Posterior vena cava (tissue), 2 donors: ENCODE measurements around the gene ATP11A. TPM values are rescaled to one million over a fixed set of nuclear protein-coding genes. Genes with fewer than 3 reads are reported as not detected.

ENCODE experiments used
- DNase-seq: peaks from one replicate; pipeline ENCODE4 v3.0.0-alpha.2; 2020; ENCODE audit warnings: low spot score
- intact Hi-C, 2 donors: fragments of 100-400 bp; cut with DNase I; formaldehyde crosslinking; loops; one replicate each; pipeline versions ENCODE4 v1.14.1 to v1.14.2; 2022 to 2023
- total RNA-seq, 2 donors: library from RNA; stranded (reverse); fragmentation: NEBNext Ultra II Directional; extraction: Animal tissue kit (Norgen Biotek cat#: 25700); gene quantifications; one replicate each; pipeline ENCODE4 v1.2.1, GENCODE V29; 2021
- donor health status: DM: yes; HTN: yes; CAD: no.
- donor health status: DM: yes; HTN: yes; CAD: no.

The ATP11A gene
- total RNA-seq, 2 donors from 2014 or later, result 52.4 to 55.5 TPM

GRCh38 chr13:112748947-112749735, 59.3 kb downstream of the ATP11A start:
- DNase-seq, result peak; percentile 90

DNA sequence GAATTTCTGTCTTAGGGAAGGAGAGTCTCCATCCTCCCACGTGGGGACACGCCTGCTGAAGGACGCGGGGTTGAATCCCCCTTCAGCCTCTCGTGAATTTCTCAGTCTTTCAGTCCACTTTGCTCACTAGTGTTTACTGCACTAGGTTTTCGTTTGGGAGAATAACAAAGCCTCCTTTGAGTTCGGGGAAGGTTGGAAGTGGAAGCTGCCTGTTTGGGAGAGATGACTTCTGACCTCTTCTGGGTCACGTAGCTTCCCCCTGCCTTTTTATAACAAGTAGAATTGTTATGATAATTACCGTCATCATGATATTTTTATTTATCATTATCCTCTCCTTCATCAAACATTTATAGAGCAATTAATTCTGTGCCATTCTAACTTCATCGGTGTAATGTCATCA, 60.7 kb downstream of the ATP11A start:
- peak; percentile 19 for DNase-seq
- intact Hi-C loops, result no loop called here

More at GRCh38 chr13:112748947-112749735, 59.3 kb downstream of the ATP11A start:
- intact Hi-C loops, result no loop called here

- peak; percentile 54 for DNase-seq
- intact Hi-C loops, result no loop called here
These were observed 61.8 kb downstream of the ATP11A start for GRCh38 chr13:112751617-112752016.

- intact Hi-C loops, result no loop called here
- DNase-seq, result peak; percentile 63
These were observed 62.4 kb downstream of the ATP11A start for GRCh38 chr13:112752211-112752610.

- peak; percentile 56 for DNase-seq
- intact Hi-C loops, result no loop called here
These were observed 63.1 kb downstream of the ATP11A start for GRCh38 chr13:112752711-112753541.

GRCh38 chr13:112753833-112754232, 64.0 kb downstream of the ATP11A start:
- intact Hi-C loops, result no loop called here
- DNase-seq, result peak; percentile 63

DNA sequence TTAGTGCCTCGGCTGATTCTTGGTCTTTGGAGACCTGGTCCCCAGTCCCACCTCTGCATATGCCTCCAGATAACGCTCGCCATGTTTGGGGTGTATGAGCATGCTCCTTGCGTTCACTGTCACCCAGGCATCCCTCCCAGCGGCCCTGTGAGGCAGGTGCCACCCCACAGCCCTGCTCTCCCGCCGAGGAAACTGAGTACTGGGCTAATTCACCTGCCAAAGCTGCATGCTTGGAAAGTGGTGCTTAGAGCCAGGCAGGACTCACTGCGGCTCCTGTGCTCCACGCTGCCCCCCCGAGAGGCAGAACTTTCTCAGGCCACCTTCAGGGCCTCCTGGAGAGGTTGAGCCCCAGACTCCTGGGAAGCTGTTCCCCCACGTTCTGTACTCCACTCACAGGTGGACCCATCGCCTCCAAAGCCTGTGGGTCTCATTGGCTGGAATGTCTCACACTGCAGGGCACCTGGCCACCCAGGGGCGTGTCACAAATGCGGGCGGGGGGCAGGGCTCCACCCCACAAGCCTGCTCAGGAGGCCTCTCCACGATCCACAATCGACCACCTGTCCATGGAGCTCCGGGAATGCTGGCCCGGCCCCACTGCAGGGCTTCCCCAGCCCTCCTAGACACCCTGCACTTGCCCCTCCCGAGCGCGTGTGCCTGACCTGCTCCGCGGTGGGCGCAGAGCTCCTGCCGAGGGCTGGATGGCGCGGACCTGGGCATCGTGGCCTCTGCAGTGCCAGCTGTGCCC, 64.6 kb downstream of the ATP11A start:
- DNase-seq, result peak; percentile 73
- intact Hi-C loops, result no loop called here

DNA sequence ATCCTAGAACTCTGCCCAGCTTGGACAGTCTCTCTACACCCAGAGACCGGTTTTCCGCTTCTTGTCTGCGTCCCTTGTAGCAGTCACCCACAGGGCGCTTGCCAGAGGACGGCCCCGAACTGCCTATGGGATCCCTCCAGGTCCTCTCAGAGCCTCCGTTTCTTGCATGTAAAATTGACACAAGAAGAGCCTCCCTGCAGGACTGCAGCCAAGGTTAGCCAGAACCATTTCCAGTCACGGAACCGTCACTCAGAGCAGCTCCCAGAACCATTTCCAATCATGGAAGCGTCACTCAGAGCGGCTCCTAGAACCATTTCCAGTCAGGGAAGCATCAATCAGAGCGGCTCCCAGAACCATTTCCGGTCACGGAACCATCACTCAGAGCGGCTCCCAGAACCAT, 65.5 kb downstream of the ATP11A start:
- no peak for DNase-seq
- intact Hi-C loops, result no loop called here

DNA sequence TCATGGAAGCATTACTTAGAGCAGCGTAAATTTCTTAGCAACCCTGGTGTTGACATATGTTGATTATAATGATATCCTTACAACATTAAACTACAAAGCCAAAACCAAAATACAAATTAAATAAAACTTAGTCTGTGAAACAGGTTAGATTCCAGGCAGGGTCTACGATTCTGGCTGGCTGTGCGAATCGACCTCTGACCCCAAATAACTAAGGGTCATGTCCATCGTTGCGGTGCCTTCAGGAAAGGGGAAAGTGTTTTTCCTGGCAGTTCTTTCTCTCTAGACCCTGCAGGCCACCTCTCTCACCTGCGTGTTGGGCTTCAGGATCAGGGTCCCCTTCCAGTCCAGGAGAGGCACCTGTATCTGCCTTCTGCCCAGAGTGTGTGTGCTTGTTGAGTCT, 66.2 kb downstream of the ATP11A start:
- no peak for DNase-seq
- intact Hi-C loops, result no loop called here

DNA sequence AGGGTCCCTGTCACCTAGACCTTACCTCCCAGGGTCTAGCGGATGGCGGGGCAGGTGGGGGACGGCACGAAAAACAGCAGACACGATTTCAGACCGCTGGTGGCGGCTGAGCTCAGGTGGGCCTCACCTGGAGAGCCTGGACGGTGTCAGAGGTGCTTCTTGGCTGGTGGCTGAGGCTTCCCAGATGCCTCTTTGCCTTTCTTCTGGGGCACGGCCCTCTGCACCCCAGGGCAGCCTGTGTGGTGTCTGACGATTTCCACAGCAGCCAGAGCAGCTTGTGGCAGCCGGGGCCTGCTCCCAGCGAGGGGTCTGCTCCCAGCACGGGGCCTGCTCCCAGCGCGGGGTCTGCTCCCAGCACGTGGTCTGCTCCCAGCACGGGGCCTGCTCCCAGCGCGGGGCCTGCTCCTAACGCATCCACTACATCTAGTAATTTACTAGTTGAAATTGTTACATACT, 66.7 kb downstream of the ATP11A start:
- DNase-seq, result peak; percentile 62
- intact Hi-C loops, result no loop called here

DNA sequence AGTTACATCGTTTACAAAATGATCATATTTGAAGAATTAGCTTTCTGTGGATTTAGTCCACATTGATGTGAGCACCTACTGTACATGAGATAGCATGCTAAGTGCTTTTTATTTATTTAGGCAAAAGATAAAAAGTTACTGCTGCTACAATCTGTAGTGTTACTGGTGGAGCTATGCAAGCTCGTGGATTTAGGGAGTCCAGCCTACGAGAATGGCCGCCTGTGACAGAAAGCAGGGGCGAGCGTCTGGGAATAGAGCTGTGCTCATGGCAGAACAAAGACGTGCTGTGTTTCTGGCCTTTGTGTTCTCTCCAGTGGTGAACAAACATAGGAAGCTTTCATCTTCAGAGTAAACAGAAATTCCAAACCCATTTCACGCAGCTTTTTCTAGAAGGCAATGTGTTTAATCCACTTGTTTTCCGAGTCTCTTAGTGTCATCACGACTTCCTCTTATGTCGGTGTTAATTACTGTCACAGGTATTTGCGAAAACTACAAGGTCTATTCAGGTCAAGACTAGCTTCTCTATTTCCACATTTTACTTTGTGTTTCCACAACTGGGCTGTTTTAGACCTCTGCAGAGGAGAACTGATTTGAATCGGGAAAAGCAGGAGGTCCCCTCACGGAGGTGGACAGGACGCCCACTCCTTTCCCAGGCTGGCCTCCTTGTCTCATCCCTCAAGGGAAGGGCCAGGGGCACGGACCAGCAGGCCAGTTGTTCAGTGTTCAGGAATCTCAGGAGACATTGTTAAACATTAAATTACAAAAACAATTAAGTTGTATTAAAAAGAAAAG, 67.3 kb downstream of the ATP11A start:
- no peak for DNase-seq
- intact Hi-C loops, result no loop called here

- intact Hi-C loops, result no loop called here
- no peak for DNase-seq
These were observed 67.9 kb downstream of the ATP11A start for GRCh38 chr13:112757759-112758086.

GRCh38 chr13:112759053-112759452, 69.2 kb downstream of the ATP11A start:
- DNase-seq, result no peak
- intact Hi-C loops, result no loop called here

DNA sequence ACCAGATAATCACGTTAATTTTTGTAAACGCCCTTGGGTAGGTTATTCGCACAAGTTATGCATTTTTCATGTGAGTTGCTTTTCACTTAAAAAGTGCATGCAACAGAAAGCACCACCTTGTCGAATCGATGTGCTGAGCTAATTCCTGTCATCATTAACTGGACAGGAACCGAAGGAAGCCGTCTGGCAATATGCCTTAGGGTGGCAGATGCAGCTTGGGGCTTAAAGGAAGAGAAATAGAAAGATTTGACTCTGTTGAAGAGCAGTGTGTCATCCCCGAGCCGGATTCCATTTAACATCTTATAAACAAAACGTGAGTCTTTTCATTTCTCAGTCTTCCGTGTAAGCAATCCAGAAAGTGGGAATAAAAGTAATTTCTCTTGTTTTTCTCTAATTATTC, 70.0 kb downstream of the ATP11A start:
- no peak for DNase-seq
- intact Hi-C loops, result no loop called here

GRCh38 chr13:112760435-112760834, 70.6 kb downstream of the ATP11A start:
- DNase-seq, result no peak
- intact Hi-C loops, result no loop called here

DNA sequence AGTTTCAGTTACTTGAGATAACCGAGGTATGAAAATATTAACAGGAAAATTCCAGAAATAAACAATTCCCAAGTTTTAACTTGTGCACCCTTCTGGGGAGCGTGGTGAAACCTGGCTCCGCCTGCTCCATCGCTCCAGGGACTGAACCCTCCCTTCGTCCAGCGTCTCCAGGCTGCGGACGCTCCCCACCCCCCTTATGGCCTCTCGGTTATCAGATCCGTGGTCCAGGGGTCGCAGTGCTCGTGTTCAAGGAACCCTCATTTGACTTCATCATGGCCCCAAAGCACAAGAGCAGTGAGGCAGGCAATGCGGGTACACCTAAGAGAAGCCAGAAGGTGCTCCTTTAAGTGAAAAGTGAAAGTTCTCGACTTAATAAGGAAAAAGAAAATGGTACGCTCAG, 71.1 kb downstream of the ATP11A start:
- peak; percentile 43 for DNase-seq
- intact Hi-C loops, result no loop called here

GRCh38 chr13:112761701-112762689, 72.2 kb downstream of the ATP11A start:
- intact Hi-C loops, result no loop called here
- DNase-seq, result peak; percentile 50

GRCh38 chr13:112762690-112763080, 72.8 kb downstream of the ATP11A start:
- peak; percentile 47 for DNase-seq
- intact Hi-C loops, result no loop called here
